GM12878 (cell line): Measurements from ENCODE around the gene MB21D2. TPM values are rescaled to one million over a fixed set of nuclear protein-coding genes. Genes with fewer than 3 reads are reported as not detected.

Experiments used
- ATAC-seq: fragments of 200-7000 bp; cut with Tn5 transposase; 3 replicates; pipeline ENCODE4 v1.9.1; 2020; ENCODE audit warnings: mild to moderate bottlenecking, moderate library complexity
- BruUV-seq: library from RNA; stranded (reverse); fragments of 400-500 nt; replicated peaks from 2 replicates; lab custom pipeline; 2021; lab: Mats Ljungman, UMichigan
- CTCF ChIA-PET: fragments of 300-600 bp; sonication (Branson Sonifier 250); formaldehyde crosslinking; extraction: SDS; loops from one replicate; lab custom pipeline; 2021; ENCODE audit warnings: inconsistent platforms; lab: Yijun Ruan, JAX
- POLR2A ChIA-PET: fragments of 350-600 bp; formaldehyde crosslinking; extraction: SDS; loops from one replicate; lab custom pipeline; 2021; ENCODE audit warnings: inconsistent platforms; lab: Charles Lee
- RAD21 ChIA-PET: fragments of 300-600 bp; sonication (Branson Sonifier 250); formaldehyde crosslinking; loops from one replicate; lab custom pipeline; 2023; ENCODE audit warnings: antibody characterized with exemption; ENCODE audit not compliant: unreplicated experiment; lab: Charles Lee
- SMC1A ChIA-PET: fragments of 300-600 bp; sonication (Branson Sonifier 250); formaldehyde crosslinking; loops from one replicate; lab custom pipeline; 2023; ENCODE audit not compliant: unreplicated experiment, uncharacterized antibody; lab: Charles Lee
- DNase-seq: peaks from one replicate; pipeline ENCODE4 v3.0.0-alpha.2; 2011; ENCODE audit warnings: low read depth, low spot score
- FAIRE-seq: peaks from 3 replicates; lab custom pipeline; 2011; peaks lifted over from hg19 to GRCh38; lab: Jason Lieb, UNC
- H2AFZ ChIP-seq: 2 replicates; pipeline ENCODE4 v1.6.0; 2011; ENCODE audit warnings: low read depth, low read length, control low read depth; ENCODE audit not compliant: control insufficient read depth
- H3K27ac ChIP-seq: 2 replicates; pipeline ENCODE4 v1.5.1; 2011; ENCODE audit warnings: control low read depth; ENCODE audit not compliant: control insufficient read depth, insufficient read depth
- H3K27me3 ChIP-seq, 2 experiments: replicated peaks in 1 of 2; 2 replicates each; pipeline versions ENCODE4 v1.6.0 to v1.6.1; 2011; ENCODE audit warnings: low read length in 1 of 2; ENCODE audit not compliant: control insufficient read depth in 2 of 2, insufficient read depth in 2 of 2
- H3K36me3 ChIP-seq, 2 experiments: 2 replicates each; pipeline ENCODE4 v1.5.1; 2011; ENCODE audit warnings: low read length in 1 of 2; ENCODE audit not compliant: control insufficient read depth in 2 of 2, insufficient read depth in 2 of 2
- H3K4me1 ChIP-seq: 2 replicates; pipeline ENCODE4 v1.6.1; 2011; ENCODE audit warnings: mild to moderate bottlenecking, low read length, moderate library complexity, mixed read lengths; ENCODE audit not compliant: control insufficient read depth, insufficient read depth
- H3K4me2 ChIP-seq: 2 replicates; pipeline ENCODE4 v1.6.0; 2011; ENCODE audit warnings: control low read depth; ENCODE audit not compliant: control insufficient read depth, insufficient read depth
- H3K4me3 ChIP-seq: fragments of 200-600 bp; sonication (generic); 2 replicates; pipeline ENCODE4 v1.5.1; 2016
- H3K79me2 ChIP-seq: 2 replicates; pipeline ENCODE4 v1.6.0; 2011; ENCODE audit warnings: low read length; ENCODE audit not compliant: control insufficient read depth, insufficient read depth
- H3K9ac ChIP-seq: 2 replicates; pipeline ENCODE4 v1.8.0; 2011; ENCODE audit warnings: low read length, control low read depth, mixed read lengths; ENCODE audit not compliant: control insufficient read depth, insufficient read depth
- H3K9me3 ChIP-seq: replicated peaks from 3 replicates; pipeline ENCODE4 v1.5.1; 2011; ENCODE audit warnings: mild to moderate bottlenecking, low read length; ENCODE audit not compliant: control insufficient read depth, insufficient read depth
- H4K20me1 ChIP-seq: 2 replicates; pipeline ENCODE4 v1.6.0; 2011; ENCODE audit not compliant: control insufficient read depth, insufficient read depth
- CHD4 ChIP-seq: fragments of 200-600 bp; sonication (generic); IDR thresholded peaks from 2 replicates; pipeline ENCODE4 v1.6.1; 2016; ENCODE audit warnings: mild to moderate bottlenecking
- CREM ChIP-seq: IDR thresholded peaks from 2 replicates; pipeline ENCODE4 v1.6.1; 2014; ENCODE audit warnings: antibody characterized with exemption, low read depth
- E4F1 ChIP-seq: fragments of 450-650 bp; IDR thresholded peaks from 2 replicates; pipeline ENCODE4 v1.6.1; 2018; ENCODE audit warnings: borderline replicate concordance, mild to moderate bottlenecking; ENCODE audit not compliant: partially characterized antibody
- HCFC1 ChIP-seq: fragments of 150-350 bp; IDR thresholded peaks from 2 replicates; pipeline ENCODE4 v1.6.1; 2014; ENCODE audit warnings: low read length
- KLF5 ChIP-seq: fragments of 450-650 bp; IDR thresholded peaks from 2 replicates; pipeline ENCODE4 v1.6.1; 2014; ENCODE audit warnings: mild to moderate bottlenecking; ENCODE audit not compliant: partially characterized antibody
- NKRF ChIP-seq: fragments of 450-650 bp; conservative IDR thresholded peaks from 2 replicates; pipeline ENCODE4 v1.6.1; 2017; ENCODE audit warnings: mild to moderate bottlenecking, moderate library complexity
- SREBF1 ChIP-seq: IDR thresholded peaks from 2 replicates; pipeline ENCODE4 v1.6.1; 2012; ENCODE audit warnings: mild to moderate bottlenecking, low read length
- ZSCAN29 ChIP-seq: fragments of 450-650 bp; IDR thresholded peaks from 2 replicates; pipeline ENCODE4 v1.6.1; 2017; ENCODE audit warnings: mild to moderate bottlenecking, moderate library complexity
- WGBS: methylation state at CpG from one replicate; pipeline ENCODE4 v1.1.6; 2016; ENCODE audit warnings: low lambda C conversion rate; ENCODE audit not compliant: insufficient replicate concordance, insufficient coverage; ENCODE audit errors: missing lambda C conversion rate; 5-methylcytosine and 5-hydroxymethylcytosine counted together
- in situ Hi-C: fragments of 300-500 bp; cut with MboI; formaldehyde crosslinking; loops from 9 replicates; pipeline ENCODE4 v1.14.3; 2018; ENCODE audit warnings: mixed read lengths
- intact Hi-C: fragments of 100-400 bp; cut with micrococcal nuclease; formaldehyde crosslinking; loops from one replicate; pipeline ENCODE4 v1.14.2; 2022; ENCODE audit not compliant: unreplicated experiment
- polyA plus RNA-seq, 11 experiments: library from polyadenylated mRNA; depleted of rRNA in 4 of 11; unstranded in 6 of 11; stranded (reverse) in 5 of 11; fragments of >200 nt; fragmentation: Nextera tagmentation in 4 of 11; fragmentation: Illumina TruSeq in 1 of 11; extraction: Ambion mirVana in 4 of 11; extraction: Trizol in 1 of 11; gene quantifications; 1 replicate in 1 of 11; 2 replicates in 10 of 11; pipeline versions ENCODE4 v1.2.1 to v1.2.3, GENCODE V29; 2011 to 2016; ENCODE audit warnings: inconsistent platforms in 2 of 11, missing spikeins in 2 of 11, low read depth in 1 of 11
- total RNA-seq, 4 experiments: library from RNA; depleted of rRNA in 3 of 4; stranded (reverse); fragments of >200 nt in 3 of 4; fragmentation: Illumina TruSeq in 1 of 4; extraction: Trizol in 1 of 4; gene quantifications; 2 replicates each; pipeline versions ENCODE4 v1.2.1 to v1.2.3, GENCODE V29; 2013 to 2021

Gene MB21D2
- total and polyA plus RNA-seq, 10 of the 15 experiments (the other 5 are each of a cell fraction or from before 2014, with no cell fraction given): 7.9 to 21.2 (median 15.3) TPM

- no peaks in the 10 kb centered on the region for H3K36me3 ChIP-seq
- intact Hi-C loops (no loop called here), in situ Hi-C loops (no loop called here)
- CTCF ChIA-PET: interaction anchor here (0.6 to 4.2 kb wide), 8 partner anchors 10 to 442 kb away, joined by 3 to 23 read pairs (median 4); no protein-coding TSS in a partner anchor
- TF ChIP-seq E4F1 (no peak), NKRF (no peak), KLF5 (no peak), ZSCAN29 (no peak), CHD4 (no peak), HCFC1 (no peak), SREBF1 (no peak), CREM (no peak)
- RAD21 ChIA-PET: interaction anchor here (1.1 to 6.2 kb wide), 4 partner anchors 11 to 47 kb away, joined by 3 to 71 read pairs (median 19); no protein-coding TSS in a partner anchor
- H3K79me2 ChIP-seq: peaks cover 61% of the 10 kb centered on the region
- no peak overlapping the region for H2AFZ ChIP-seq
- BruUV-seq: no TSS peak
- no peaks in the 10 kb centered on the region; the same call in 2 of the 3 replicates for H3K9me3 ChIP-seq
- DNase-seq: no peak
- ATAC-seq: no peak
- no peaks in the 10 kb centered on the region for H3K27me3 ChIP-seq
- H3K27ac ChIP-seq: no peak overlapping the region
- H3K4me2 ChIP-seq: no peak overlapping the region
- WGBS: 66% methylated on average over 8 of the region's 8 CpGs
- H3K9ac ChIP-seq: no peak overlapping the region
- no peaks in the 10 kb centered on the region for H4K20me1 ChIP-seq
- SMC1A ChIA-PET: interaction anchor here (0.7 to 20.8 kb wide), 9 partner anchors 9 to 618 kb away, joined by 3 to 283 read pairs (median 7); no protein-coding TSS in a partner anchor
- H3K4me3 ChIP-seq: no peak overlapping the region
- H3K4me1 ChIP-seq: peaks cover 64% of the 10 kb centered on the region
- no peak for FAIRE-seq
- POLR2A ChIA-PET: interaction anchor here (1.0 to 6.5 kb wide), 6 partner anchors 9 to 72 kb away, joined by 3 to 28 read pairs (median 6); no protein-coding TSS in a partner anchor
Observed at GRCh38 chr3:192842138-192842537, 75.5 kb downstream of the MB21D2 start.
